ENCODE measurements around the gene PRPF18. TPM values are rescaled to one million over a fixed set of nuclear protein-coding genes. Genes with fewer than 3 reads are reported as not detected.

Gene PRPF18
- total and polyA plus RNA-seq, 10 donors: 7.1 to 41.7 (median 24.5) TPM

GRCh38 chr10:13590886-13591285 lies 4.1 kb downstream of the PRPF18 start:
- Histone ChIP-seq H3K4me3 (no peak overlapping the region), H3K36me3 (peaks cover 0 to 49% (median 17%) of the 10 kb centered on the region in 6 donors), H3K4me1 (peaks cover 9 to 45% (median 23%) of the 10 kb centered on the region in 6 donors), H3K27ac (no peak overlapping the region), H3K27me3 (replicated peaks in 1 of 7) (no peaks in the 10 kb centered on the region), H3K9me3 (no peaks in the 10 kb centered on the region)
- WGBS, 5 donors: 84 to 94% (median 88%) methylated on average over 4 of the region's 4 CpGs
- intact Hi-C loops (cut with DNase I; ENCODE audit: low total_unique reads): no loop called here
- no peak for TF ChIP-seq POLR2AphosphoS5 (IDR thresholded peaks at IDR 0.05)
- TF ChIP-seq POLR2A (IDR thresholded peaks at IDR 0.05): no peak
- no peak for TF ChIP-seq CTCF (IDR thresholded peaks at IDR 0.05 in 8 of 11, conservative IDR thresholded peaks at IDR 0.05 in 3 of 11)
- no peak for DNase-seq

- no peak for DNase-seq
- TF ChIP-seq CTCF (IDR thresholded peaks at IDR 0.05 in 8 of 11, conservative IDR thresholded peaks at IDR 0.05 in 3 of 11) (no peak), POLR2AphosphoS5 (IDR thresholded peaks at IDR 0.05) (no peak), POLR2A (IDR thresholded peaks at IDR 0.05) (no peak)
- 89 to 98% (median 96%) methylated on average over 2 of the region's 2 CpGs for WGBS, 5 donors
- H3K36me3 ChIP-seq: peaks cover 0 to 61% (median 17%) of the 10 kb centered on the region in 6 donors
- no peaks in the 10 kb centered on the region for H3K27me3 ChIP-seq (replicated peaks in 1 of 7)
- H3K4me1 ChIP-seq: peaks cover 9 to 37% (median 21%) of the 10 kb centered on the region in 6 donors
- no peaks in the 10 kb centered on the region for H3K9me3 ChIP-seq
- H3K4me3 ChIP-seq: no peak overlapping the region
- intact Hi-C loops (cut with DNase I; ENCODE audit: low total_unique reads): no loop called here
- no peak overlapping the region for H3K27ac ChIP-seq
These were observed 5.5 kb downstream of the PRPF18 start for GRCh38 chr10:13592306-13592705.

GRCh38 chr10:13593535-13593934 lies 6.8 kb downstream of the PRPF18 start:
- Histone ChIP-seq H3K4me3 (no peak overlapping the region), H3K4me1 (peaks cover 0 to 25% (median 9%) of the 10 kb centered on the region in 6 donors), H3K27me3 (replicated peaks in 1 of 7) (no peaks in the 10 kb centered on the region), H3K36me3 (peaks cover 0 to 72% (median 17%) of the 10 kb centered on the region in 6 donors), H3K9me3 (no peaks in the 10 kb centered on the region), H3K27ac (no peak overlapping the region)
- intact Hi-C loops (cut with DNase I; ENCODE audit: low total_unique reads): no loop called here
- TF ChIP-seq CTCF (IDR thresholded peaks at IDR 0.05 in 8 of 11, conservative IDR thresholded peaks at IDR 0.05 in 3 of 11) (no peak), POLR2A (IDR thresholded peaks at IDR 0.05) (no peak), POLR2AphosphoS5 (IDR thresholded peaks at IDR 0.05) (no peak)
- 83 to 96% (median 85%) methylated on average over 2 of the region's 2 CpGs for WGBS, 5 donors
- DNase-seq: no peak

DNA sequence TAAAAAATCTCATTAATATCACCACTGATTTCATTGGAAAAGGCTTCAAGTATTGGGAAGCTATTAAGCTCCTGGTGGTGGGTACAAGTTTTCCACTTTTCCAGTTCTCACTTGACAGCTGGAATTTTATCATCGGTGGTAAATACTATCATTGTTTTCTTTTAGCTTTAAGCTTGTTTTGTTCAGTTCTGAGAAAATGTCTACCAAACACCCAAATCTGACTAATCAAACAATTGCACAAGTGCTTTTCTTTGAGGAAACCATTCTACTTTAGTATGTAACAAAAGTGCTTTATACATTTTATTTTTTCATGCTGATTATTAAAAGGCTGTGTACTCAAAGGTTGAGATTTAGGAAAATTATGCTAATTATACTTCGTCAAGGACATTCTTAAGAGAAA lies 7.9 kb downstream of the PRPF18 start:
- Histone ChIP-seq H3K4me3 (no peak overlapping the region), H3K27ac (no peak overlapping the region), H3K36me3 (peaks cover 0 to 83% (median 21%) of the 10 kb centered on the region in 6 donors), H3K27me3 (replicated peaks in 1 of 7) (no peaks in the 10 kb centered on the region), H3K4me1 (peaks cover 0 to 14% (median 3%) of the 10 kb centered on the region in 6 donors), H3K9me3 (no peaks in the 10 kb centered on the region)
- TF ChIP-seq POLR2A (IDR thresholded peaks at IDR 0.05) (no peak), CTCF (IDR thresholded peaks at IDR 0.05 in 8 of 11, conservative IDR thresholded peaks at IDR 0.05 in 3 of 11) (no peak), POLR2AphosphoS5 (IDR thresholded peaks at IDR 0.05) (no peak)
- intact Hi-C loops (cut with DNase I; ENCODE audit: low total_unique reads): no loop called here
- WGBS, 5 donors: 90 to 97% (median 93%) methylated on average over 2 of the region's 2 CpGs
- DNase-seq: no peak

Data from spleen (tissue), 11 donors.